Mesodermal cell (in vitro differentiated cells): Measurements from ENCODE around the gene CD19. TPM values are rescaled to one million over a fixed set of nuclear protein-coding genes. Genes with fewer than 3 reads are reported as not detected.
"Not testable (repeated sequence)": the region's sequence is repeated elsewhere in the genome, so short reads cannot be mapped to it uniquely, and the experiment has no call there.

Experiments used
- H3K27ac ChIP-seq: 2 replicates; pipeline ENCODE4 v1.7.0; 2013; ENCODE audit warnings: mild to moderate bottlenecking, low read depth, low read length, moderate library complexity; ENCODE audit not compliant: severe bottlenecking
- H3K36me3 ChIP-seq: 2 replicates; pipeline ENCODE4 v1.7.1; 2013; ENCODE audit warnings: mild to moderate bottlenecking, low read length, moderate library complexity; ENCODE audit not compliant: control insufficient read depth, insufficient read depth
- H3K4me1 ChIP-seq: one replicate; pipeline ENCODE4 v1.7.1; 2013; ENCODE audit warnings: mild to moderate bottlenecking, low read length; ENCODE audit not compliant: insufficient read depth, control insufficient read depth, poor library complexity, severe bottlenecking
- H3K4me3 ChIP-seq: 2 replicates; pipeline ENCODE4 v1.7.0; 2013; ENCODE audit warnings: low read length, control low read depth, mild to moderate bottlenecking; ENCODE audit not compliant: insufficient read depth, poor library complexity, severe bottlenecking; ENCODE audit errors: extremely low read depth
- H3K9me3 ChIP-seq: 2 replicates; pipeline ENCODE4 v1.7.1; 2013; ENCODE audit warnings: mild to moderate bottlenecking, low read length, moderate library complexity; ENCODE audit not compliant: control insufficient read depth
- WGBS, 2 experiments: methylation state at CpG; one replicate each; pipeline ENCODE4 v1.1.5; 2013; ENCODE audit warnings: missing lambda C conversion rate in 2 of 2; ENCODE audit not compliant: insufficient coverage in 2 of 2; 5-methylcytosine and 5-hydroxymethylcytosine counted together
- polyA plus RNA-seq, 2 experiments: library from polyadenylated mRNA; stranded (reverse); fragments of 50-300 nt; gene quantifications; one replicate each; pipeline ENCODE4 v1.2.3, GENCODE V29; 2013

The CD19 gene
- not detected for polyA plus RNA-seq (2013, experiment 1 of 2)
- not detected for polyA plus RNA-seq (2013, experiment 2 of 2)

DNA sequence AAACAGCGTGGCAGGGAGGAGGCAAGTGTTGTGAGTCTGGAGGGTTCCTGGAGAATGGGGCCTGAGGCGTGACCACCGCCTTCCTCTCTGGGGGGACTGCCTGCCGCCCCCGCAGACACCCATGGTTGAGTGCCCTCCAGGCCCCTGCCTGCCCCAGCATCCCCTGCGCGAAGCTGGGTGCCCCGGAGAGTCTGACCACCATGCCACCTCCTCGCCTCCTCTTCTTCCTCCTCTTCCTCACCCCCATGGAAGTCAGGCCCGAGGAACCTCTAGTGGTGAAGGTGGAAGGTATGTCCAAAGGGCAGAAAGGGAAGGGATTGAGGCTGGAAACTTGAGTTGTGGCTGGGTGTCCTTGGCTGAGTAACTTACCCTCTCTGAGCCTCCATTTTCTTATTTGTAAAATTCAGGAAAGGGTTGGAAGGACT is at the start of gene CD19:
TSS of gene CD19 (plus strand) at position 171 of the 425 bp plus-strand sequence. CDS start at position 201, 30 bp downstream.
- Histone ChIP-seq H3K9me3 (no peaks in the 10 kb centered on the region), H3K4me3 (no peak within 1 kb of the TSS), H3K36me3 (no peaks in the 10 kb centered on the region), H3K4me1 (no peaks in the 10 kb centered on the region), H3K27ac (no peak within 1 kb of the TSS)
- WGBS, 2 experiments: 86 to 91% methylated on average over 4 to 7 of the region's 10 CpGs

DNA sequence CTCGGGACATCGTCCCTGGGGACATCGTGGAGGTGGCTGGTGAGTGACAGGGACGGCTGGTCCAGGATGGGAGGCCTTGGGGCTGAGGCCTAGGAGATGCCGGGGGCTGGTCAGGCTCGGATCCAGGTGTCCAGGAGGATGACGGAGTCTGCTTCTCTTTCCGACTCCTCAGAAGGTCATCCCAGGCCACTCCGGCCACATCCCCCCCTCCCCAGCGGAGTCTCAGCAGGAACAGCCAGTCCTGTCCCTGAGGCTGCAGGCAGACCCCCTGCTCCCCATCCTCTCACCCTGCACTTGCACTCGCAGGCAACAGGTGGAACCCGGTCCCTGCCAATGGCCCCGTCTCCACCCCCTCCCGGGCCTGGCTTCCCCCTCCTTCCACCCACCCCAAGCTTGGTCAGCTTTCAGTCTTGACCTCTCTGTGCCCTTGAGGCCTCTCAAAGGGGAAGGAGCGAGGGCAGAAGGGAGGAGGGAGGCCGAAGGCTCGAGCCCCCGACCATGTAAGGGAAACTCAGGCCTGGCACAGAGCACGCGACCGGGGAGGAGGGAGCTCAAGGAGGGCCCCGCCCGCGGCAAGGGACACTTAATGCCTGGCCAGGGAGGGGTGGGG is 49.1 kb upstream of the CD19 start:
- no peaks in the 10 kb centered on the region for H3K9me3 ChIP-seq
- 70 to 75% methylated on average over 19 to 20 of the region's 24 CpGs for WGBS, 2 experiments
- H3K36me3 ChIP-seq: no peaks in the 10 kb centered on the region
- no peak overlapping the region for H3K27ac ChIP-seq
- H3K4me1 ChIP-seq: peaks cover 5% of the 10 kb centered on the region
- H3K4me3 ChIP-seq: no peak overlapping the region

DNA sequence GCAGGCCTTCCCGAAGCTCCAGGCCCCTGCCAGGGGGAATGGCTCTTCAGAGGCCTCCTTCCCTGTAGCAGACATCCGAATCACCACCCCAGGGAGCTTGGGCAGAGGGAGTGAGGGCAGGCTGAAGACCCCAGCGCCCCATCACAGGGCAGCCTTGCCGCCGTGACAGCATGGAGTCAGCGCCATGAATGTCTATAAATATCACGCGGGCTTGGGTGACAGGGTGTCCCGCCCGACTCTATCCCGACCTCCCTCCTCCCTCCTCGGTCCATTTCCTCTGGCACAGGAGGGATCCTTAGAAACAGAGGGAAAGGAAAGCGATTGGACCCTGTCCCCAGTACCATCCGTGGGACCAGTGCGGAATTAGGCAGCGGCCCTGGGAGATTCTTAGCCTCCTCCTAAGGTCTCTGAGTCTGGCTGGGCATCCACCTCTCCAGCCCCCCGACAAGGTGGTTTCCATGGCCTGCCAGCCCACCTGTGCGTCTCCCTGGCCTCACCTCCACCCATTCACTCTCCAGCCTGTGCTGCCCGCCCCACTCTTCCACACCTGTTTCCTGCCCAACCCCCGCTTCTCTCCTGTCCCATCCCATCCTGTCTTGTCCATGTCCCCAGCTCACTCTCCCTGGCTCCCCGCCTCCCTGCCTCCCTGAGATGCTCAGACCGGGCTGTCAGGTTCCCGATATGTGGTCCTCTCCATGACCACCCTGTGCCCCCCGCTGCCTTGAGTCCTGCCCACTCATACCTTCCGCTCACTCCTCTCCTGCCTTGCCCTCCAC is 48.4 kb upstream of the CD19 start:
- WGBS, 2 experiments: 80 to 84% methylated on average over 13 to 25 of the region's 25 CpGs
- no peaks in the 10 kb centered on the region for H3K36me3 ChIP-seq
- peaks cover 5% of the 10 kb centered on the region for H3K4me1 ChIP-seq
- H3K9me3 ChIP-seq: no peaks in the 10 kb centered on the region
- H3K27ac ChIP-seq: no peak overlapping the region
- no peak overlapping the region for H3K4me3 ChIP-seq

DNA sequence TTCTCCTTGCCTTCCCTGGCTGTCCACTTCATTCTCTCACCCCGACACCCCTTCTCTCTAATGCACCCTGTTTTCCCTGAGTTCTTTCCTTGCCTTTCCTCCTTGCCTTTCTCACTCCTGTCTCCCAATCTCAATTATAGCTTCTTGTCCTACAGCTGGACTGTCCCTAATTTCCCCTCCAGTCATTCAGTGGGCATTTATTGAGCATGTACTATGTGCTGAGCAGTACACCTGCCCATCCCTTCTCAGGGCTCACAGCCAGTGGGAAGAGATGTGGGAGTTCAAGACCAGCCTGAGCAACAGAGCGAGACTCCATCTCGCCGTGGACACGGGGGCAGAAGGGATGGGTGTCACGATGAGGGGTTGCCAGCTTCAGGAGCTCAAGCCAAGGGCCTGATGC is 47.7 kb upstream of the CD19 start:
- Histone ChIP-seq H3K4me1 (peaks cover 3% of the 10 kb centered on the region), H3K27ac (no peak overlapping the region), H3K9me3 (no peaks in the 10 kb centered on the region), H3K36me3 (no peaks in the 10 kb centered on the region), H3K4me3 (no peak overlapping the region)
- WGBS, 2 experiments: 81 to 95% methylated on average over 6 of the region's 6 CpGs

DNA sequence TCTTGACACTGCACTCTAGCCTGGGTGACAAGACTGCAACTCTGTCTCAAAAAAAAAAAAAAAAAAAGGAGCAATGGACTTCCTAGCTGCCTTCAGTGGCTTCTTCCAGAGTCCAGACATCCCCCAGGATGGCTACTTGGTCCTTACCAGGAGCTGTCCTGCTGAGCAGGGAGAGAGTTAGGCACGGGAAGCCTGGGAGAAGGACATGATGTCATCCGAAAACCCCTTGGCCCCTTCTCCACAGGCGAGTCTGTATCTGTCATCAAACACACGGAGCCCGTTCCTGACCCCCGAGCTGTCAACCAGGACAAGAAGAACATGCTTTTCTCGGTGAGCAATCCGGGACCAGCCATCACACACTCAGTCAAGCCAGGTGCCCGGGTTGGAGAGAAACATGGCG is 44.8 kb upstream of the CD19 start:
- H3K36me3 ChIP-seq: no peaks in the 10 kb centered on the region
- no peak overlapping the region for H3K27ac ChIP-seq
- 78 to 87% methylated on average over 8 of the region's 10 CpGs for WGBS, 2 experiments
- H3K9me3 ChIP-seq: no peaks in the 10 kb centered on the region
- no peak overlapping the region for H3K4me3 ChIP-seq
- no peaks in the 10 kb centered on the region for H3K4me1 ChIP-seq

DNA sequence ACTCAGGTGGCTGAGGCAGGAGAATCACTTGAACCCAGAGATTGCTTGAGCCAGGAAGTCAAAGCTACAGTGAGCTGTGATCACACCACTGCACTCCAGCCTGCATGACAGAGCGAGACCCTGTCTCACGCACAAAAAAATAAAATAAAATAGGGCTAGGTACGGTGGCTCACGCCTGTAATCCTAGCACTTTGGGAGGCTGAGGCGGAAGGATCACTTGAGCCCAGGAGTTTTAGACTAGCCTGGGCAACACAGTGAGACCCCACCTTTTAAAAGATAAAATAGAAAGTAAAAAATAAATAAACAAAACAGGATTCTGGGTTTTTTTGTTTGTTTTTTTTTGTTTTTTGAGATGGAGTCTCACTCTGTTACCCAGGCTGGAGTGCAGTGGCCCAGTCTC is 41.4 kb upstream of the CD19 start:
- 94 to 100% methylated on average over 4 to 5 of the region's 5 CpGs for WGBS, 2 experiments
- H3K4me1 ChIP-seq, H3K36me3 ChIP-seq, H3K4me3 ChIP-seq, H3K9me3 ChIP-seq, H3K27ac ChIP-seq: not testable (repeated sequence)

DNA sequence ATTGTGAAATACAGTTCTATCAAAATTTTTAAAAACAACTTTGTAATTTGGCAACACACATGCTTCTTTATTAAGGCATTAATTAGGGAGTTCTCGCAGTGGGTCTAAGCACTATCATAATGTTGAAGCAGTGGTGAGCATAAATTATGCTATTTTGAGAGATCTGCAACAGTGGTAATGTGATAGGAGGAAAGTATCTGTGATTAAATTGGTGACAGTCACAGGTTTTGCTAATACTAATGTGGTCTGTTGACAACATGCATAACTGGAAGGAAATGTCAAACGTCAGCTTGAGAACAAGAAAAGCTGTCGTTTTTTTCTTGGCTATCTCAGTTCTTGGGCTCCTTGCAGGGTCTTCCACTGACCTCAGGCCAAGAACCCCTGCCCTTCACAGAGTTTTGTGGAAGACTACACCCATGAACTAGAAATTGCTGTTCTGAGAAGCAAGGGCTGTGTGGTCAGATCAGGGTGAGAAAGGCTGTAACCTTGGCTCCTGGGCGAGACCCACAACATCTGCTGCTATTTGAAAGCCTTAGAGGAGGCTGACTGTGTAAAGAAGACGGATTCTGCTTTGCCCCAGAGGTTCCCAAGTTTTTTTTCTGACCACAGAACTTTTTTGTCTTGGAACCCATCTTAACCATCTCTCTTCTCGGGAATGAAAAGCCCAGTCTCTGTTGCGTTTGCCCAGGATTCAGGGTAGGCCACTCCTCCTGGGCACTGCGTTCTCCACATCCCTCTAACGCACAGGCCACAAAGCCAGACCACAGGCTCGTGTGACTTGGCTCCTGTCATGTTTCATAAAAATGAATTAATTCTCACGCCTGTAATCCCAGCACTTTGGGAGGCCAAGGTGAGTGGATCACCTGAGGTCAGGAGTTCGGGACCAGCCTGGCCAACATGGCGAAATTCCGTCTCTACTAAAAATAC is 39.5 kb upstream of the CD19 start:
- no peak overlapping the region for H3K27ac ChIP-seq
- 89 to 90% methylated on average over 12 to 13 of the region's 14 CpGs for WGBS, 2 experiments

DNA sequence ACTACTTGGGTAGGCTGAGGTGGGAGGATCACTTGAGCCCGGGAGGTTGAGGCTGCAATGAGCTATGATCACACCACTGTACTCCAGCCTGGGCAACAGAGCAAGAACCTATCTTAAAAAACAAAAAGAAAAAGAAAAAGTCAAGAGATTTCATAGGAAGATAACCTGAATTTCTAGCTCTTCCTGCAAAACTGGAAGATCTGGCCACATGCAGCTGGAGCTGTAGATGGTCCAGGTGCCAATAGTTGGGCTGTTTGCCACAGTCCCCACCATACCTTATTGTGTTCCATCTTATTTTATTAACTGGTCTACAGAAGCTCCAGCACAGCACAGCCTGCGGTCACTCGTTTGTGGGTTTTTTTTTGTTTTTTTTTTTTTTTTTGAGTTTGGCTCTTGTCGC is 38.5 kb upstream of the CD19 start:
- Histone ChIP-seq H3K36me3 (no peaks in the 10 kb centered on the region), H3K27ac (no peak overlapping the region)
- WGBS, 2 experiments: 80 to 100% methylated on average over 1 of the region's 4 CpGs

More for the DNA sequence above, 39.5 kb upstream of the CD19 start:
- Histone ChIP-seq H3K4me3 (no peak overlapping the region), H3K4me1 (no peaks in the 10 kb centered on the region), H3K9me3 (no peaks in the 10 kb centered on the region), H3K36me3 (no peaks in the 10 kb centered on the region)

DNA sequence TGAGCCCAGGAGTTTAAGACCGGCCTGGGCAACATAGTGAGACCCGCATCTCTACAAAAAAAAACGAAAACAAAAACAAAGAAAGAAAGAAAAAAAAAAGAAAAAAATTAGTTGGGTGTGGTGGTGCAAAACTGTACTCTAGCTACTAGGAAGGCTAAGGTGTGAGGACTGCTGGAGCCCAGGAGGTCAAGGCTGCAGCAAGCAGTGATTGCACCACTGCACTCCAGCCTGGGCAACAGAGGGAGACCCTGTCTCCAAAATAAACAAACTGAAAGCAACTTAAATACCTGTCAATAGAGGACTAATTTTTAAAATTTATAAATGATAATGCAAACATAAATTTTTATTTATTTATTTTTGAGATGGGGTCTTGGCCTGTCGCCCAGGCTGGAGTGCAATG is 36.2 kb upstream of the CD19 start:
- Histone ChIP-seq H3K36me3 (no peaks in the 10 kb centered on the region), H3K4me3 (no peak overlapping the region), H3K4me1 (peaks cover 4% of the 10 kb centered on the region), H3K9me3 (no peaks in the 10 kb centered on the region), H3K27ac (no peak overlapping the region)
- 90% methylated on average over 2 of the region's 4 CpGs; no CpG with 5 or more reads in 1 of the 2 experiments for WGBS, 2 experiments

More for the DNA sequence above, 38.5 kb upstream of the CD19 start:
- no peak overlapping the region for H3K4me3 ChIP-seq
- H3K4me1 ChIP-seq: peaks cover 4% of the 10 kb centered on the region
- no peaks in the 10 kb centered on the region for H3K9me3 ChIP-seq

DNA sequence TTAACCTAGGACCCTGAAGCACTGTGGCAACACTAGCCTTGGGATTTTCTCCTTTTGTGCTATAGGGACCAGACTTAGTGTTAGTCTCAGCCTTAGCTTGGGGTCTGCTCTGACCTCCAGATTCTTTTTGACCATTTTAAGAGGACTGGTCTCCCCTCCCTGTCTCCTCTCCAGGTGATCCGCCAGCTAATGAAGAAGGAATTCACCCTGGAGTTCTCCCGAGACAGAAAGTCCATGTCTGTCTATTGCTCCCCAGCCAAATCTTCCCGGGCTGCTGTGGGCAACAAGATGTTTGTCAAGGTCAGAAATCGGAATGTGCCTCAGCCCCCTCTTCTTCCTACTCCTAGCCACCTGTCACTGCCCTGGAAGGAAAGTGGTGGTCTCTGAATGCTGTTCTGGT is 33.9 kb upstream of the CD19 start:
- WGBS, 2 experiments: 80 to 93% methylated on average over 4 of the region's 4 CpGs
- Histone ChIP-seq H3K4me1 (peaks cover 4% of the 10 kb centered on the region), H3K9me3 (no peaks in the 10 kb centered on the region), H3K4me3 (no peak overlapping the region), H3K27ac (no peak overlapping the region), H3K36me3 (no peaks in the 10 kb centered on the region)
